Activated T-cell treated with anti-CD3 and anti-CD28 coated beads for 4 hours (primary cell): ENCODE measurements around the gene GAGE12E.
"Not testable (repeated sequence)": the region's sequence is repeated elsewhere in the genome, so short reads cannot be mapped to it uniquely, and the experiment has no call there.

Experiments used
- DNase-seq: peaks from one replicate; pipeline ENCODE4 v3.0.0-alpha.2; 2020

The GAGE12E gene, protein sequence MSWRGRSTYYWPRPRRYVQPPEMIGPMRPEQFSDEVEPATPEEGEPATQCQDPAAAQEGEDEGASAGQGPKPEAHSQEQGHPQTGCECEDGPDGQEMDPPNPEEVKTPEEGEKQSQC

DNA sequence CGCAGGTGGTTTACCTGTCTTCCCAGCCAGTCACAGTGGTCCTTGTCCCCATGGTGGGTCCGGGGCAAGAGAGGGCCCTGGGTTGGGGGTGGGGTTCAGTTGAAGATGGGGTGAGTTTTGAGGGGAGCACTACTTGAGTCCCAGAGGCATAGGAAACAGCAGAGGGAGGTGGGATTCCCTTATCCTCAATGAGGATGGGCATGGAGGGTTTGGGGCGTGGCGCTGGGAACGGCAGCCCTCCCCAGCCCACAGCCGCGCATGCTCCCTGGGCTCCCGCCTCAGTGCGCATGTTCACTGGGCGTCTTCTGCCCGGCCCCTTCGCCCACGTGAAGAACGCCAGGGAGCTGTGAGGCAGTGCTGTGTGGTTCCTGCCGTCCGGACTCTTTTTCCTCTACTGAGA is at the start of gene GAGE12E:
TSS of gene GAGE12E (plus strand) at position 301 of the 400 bp plus-strand sequence. CDS start 1,155 bp downstream, outside the sequence.
- not testable (repeated sequence) for DNase-seq

DNA sequence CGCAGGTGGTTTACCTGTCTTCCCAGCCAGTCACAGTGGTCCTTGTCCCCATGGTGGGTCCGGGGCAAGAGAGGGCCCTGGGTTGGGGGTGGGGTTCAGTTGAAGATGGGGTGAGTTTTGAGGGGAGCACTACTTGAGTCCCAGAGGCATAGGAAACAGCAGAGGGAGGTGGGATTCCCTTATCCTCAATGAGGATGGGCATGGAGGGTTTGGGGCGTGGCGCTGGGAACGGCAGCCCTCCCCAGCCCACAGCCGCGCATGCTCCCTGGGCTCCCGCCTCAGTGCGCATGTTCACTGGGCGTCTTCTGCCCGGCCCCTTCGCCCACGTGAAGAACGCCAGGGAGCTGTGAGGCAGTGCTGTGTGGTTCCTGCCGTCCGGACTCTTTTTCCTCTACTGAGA is 19.2 kb upstream of the GAGE12E start, which contains the start of gene GAGE12C:
TSS of gene GAGE12C (plus strand) at position 301 of the 400 bp plus-strand sequence. CDS start 1,155 bp downstream, outside the sequence.
- DNase-seq, result not testable (repeated sequence)

DNA sequence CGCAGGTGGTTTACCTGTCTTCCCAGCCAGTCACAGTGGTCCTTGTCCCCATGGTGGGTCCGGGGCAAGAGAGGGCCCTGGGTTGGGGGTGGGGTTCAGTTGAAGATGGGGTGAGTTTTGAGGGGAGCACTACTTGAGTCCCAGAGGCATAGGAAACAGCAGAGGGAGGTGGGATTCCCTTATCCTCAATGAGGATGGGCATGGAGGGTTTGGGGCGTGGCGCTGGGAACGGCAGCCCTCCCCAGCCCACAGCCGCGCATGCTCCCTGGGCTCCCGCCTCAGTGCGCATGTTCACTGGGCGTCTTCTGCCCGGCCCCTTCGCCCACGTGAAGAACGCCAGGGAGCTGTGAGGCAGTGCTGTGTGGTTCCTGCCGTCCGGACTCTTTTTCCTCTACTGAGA is 9.7 kb upstream of the GAGE12E start, which contains the start of gene GAGE12D:
TSS of gene GAGE12D (plus strand) at position 301 of the 400 bp plus-strand sequence. CDS start 1,155 bp downstream, outside the sequence.
- DNase-seq, result not testable (repeated sequence)

DNA sequence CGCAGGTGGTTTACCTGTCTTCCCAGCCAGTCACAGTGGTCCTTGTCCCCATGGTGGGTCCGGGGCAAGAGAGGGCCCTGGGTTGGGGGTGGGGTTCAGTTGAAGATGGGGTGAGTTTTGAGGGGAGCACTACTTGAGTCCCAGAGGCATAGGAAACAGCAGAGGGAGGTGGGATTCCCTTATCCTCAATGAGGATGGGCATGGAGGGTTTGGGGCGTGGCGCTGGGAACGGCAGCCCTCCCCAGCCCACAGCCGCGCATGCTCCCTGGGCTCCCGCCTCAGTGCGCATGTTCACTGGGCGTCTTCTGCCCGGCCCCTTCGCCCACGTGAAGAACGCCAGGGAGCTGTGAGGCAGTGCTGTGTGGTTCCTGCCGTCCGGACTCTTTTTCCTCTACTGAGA is 9.5 kb downstream of the GAGE12E start, which contains the start of gene GAGE12F:
TSS of gene GAGE12F (plus strand) at position 301 of the 400 bp plus-strand sequence. CDS start 1,155 bp downstream, outside the sequence.
- not testable (repeated sequence) for DNase-seq

DNA sequence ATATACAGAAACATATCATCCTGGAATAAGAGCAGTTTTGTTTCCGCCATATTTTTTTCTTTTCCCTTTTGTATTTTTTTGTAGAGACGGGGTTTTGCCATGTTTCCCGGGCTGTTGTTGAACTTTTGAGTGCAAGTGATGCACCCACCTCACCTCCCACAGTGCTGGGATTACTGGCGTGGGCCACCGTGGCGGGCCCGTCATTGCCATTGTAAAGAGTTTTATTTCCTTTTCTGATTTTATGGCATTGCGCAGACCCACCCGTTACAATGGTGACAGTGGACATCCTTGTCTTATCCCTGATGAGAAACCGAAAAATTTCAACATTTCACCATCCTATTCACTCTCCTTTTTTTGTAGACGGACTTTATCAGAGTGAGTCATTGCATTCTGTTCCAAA is 17.6 kb downstream of the GAGE12E start:
- DNase-seq, result not testable (repeated sequence)

DNA sequence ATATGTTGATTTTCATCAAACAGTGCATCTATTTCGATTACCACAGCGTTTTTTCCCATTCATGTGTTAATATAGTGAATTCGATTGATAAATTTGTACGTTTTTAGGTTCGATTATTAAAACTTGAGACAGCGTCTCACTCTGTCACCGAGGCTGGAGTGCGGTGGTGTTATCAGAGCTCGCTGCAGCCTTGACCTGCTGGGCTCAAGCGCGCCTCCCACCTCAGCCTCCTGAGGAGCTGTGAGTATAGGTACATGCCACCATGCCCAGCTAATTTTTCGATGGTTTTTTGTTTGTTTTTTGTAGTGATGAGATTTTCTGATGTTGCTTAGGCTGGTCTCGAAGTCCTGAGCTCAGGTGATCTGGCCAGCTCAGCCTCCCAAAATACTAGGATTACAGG is 18.1 kb downstream of the GAGE12E start:
- not testable (repeated sequence) for DNase-seq

DNA sequence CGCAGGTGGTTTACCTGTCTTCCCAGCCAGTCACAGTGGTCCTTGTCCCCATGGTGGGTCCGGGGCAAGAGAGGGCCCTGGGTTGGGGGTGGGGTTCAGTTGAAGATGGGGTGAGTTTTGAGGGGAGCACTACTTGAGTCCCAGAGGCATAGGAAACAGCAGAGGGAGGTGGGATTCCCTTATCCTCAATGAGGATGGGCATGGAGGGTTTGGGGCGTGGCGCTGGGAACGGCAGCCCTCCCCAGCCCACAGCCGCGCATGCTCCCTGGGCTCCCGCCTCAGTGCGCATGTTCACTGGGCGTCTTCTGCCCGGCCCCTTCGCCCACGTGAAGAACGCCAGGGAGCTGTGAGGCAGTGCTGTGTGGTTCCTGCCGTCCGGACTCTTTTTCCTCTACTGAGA is 19.0 kb downstream of the GAGE12E start, which contains the start of gene GAGE12G:
TSS of gene GAGE12G (plus strand) at position 301 of the 400 bp plus-strand sequence. CDS start 1,155 bp downstream, outside the sequence.
- DNase-seq, result not testable (repeated sequence)

DNA sequence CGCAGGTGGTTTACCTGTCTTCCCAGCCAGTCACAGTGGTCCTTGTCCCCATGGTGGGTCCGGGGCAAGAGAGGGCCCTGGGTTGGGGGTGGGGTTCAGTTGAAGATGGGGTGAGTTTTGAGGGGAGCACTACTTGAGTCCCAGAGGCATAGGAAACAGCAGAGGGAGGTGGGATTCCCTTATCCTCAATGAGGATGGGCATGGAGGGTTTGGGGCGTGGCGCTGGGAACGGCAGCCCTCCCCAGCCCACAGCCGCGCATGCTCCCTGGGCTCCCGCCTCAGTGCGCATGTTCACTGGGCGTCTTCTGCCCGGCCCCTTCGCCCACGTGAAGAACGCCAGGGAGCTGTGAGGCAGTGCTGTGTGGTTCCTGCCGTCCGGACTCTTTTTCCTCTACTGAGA is 28.6 kb downstream of the GAGE12E start, which contains the start of gene GAGE12H:
TSS of gene GAGE12H (plus strand) at position 301 of the 400 bp plus-strand sequence. CDS start 1,155 bp downstream, outside the sequence.
- DNase-seq, result not testable (repeated sequence)

DNA sequence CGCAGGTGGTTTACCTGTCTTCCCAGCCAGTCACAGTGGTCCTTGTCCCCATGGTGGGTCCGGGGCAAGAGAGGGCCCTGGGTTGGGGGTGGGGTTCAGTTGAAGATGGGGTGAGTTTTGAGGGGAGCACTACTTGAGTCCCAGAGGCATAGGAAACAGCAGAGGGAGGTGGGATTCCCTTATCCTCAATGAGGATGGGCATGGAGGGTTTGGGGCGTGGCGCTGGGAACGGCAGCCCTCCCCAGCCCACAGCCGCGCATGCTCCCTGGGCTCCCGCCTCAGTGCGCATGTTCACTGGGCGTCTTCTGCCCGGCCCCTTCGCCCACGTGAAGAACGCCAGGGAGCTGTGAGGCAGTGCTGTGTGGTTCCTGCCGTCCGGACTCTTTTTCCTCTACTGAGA is 38.1 kb downstream of the GAGE12E start, which contains the start of gene GAGE2A:
TSS of gene GAGE2A (plus strand) at position 301 of the 400 bp plus-strand sequence. CDS start 1,155 bp downstream, outside the sequence.
- not testable (repeated sequence) for DNase-seq

DNA sequence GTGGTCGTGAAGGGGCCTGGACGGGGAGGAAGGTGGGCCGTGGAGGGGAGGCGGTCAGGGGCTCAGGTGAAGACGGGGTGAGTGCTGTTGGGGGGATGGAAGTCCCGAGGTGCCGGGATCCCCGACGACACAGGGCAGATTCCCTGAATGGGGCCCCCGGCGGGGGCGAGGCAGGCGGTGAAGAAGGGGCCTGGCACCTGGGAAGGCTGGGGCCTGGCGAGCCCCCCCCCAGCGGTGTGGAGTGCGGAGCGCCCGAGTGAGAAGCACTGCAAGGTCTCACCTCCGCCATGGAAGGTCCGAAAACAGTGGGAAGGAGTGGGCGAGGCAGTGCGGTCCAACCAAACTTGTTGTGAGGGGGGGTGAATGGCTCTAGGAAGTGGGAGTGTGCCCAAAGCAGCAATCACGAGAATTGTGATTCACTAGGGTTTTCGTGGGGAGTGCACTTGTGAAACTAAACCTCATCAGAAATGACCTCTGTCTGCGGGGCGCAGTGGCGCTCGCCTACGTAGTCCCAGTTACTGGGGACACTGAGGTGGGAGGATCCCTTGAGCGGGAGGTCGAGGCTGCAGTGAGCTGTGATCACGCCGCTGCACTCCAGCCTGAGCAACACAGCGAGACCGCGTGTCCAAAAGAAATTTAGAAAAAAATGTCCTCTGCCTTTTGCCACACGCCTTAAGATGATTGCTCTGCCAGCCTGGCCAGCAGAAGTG is 38.8 kb downstream of the GAGE12E start:
- not testable (repeated sequence) for DNase-seq

DNA sequence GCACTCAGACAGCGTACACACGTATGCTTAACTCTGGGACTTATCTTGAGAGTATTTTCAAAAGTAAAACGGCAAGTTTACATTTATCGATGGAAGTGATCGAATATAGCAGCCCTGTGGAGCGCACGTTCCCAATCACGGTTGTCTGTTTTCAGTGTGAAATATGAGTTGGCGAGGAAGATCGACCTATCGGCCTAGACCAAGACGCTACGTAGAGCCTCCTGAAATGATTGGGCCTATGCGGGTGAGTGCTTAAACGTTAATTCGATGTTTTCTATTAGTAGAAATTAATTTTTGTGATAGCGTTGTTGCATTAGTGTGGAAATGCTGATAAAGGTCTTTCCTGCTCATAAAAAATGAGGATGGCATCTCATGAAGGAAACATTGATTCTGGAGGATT is 39.4 kb downstream of the GAGE12E start:
- not testable (repeated sequence) for DNase-seq

DNA sequence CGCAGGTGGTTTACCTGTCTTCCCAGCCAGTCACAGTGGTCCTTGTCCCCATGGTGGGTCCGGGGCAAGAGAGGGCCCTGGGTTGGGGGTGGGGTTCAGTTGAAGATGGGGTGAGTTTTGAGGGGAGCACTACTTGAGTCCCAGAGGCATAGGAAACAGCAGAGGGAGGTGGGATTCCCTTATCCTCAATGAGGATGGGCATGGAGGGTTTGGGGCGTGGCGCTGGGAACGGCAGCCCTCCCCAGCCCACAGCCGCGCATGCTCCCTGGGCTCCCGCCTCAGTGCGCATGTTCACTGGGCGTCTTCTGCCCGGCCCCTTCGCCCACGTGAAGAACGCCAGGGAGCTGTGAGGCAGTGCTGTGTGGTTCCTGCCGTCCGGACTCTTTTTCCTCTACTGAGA is 47.6 kb downstream of the GAGE12E start, which contains the start of gene GAGE1:
TSS of gene GAGE1 (plus strand) at position 301 of the 400 bp plus-strand sequence. CDS start 1,155 bp downstream, outside the sequence.
- DNase-seq, result not testable (repeated sequence)
